HG03457 (cell line): Measurements from ENCODE around the gene DACT3.

Experiments used
- ATAC-seq: cut with Tn5 transposase; IDR thresholded peaks from one replicate; pipeline ENCODE4 v1.9.1; 2021; ENCODE audit warnings: moderate number of reproducible peaks; ENCODE audit not compliant: unreplicated experiment

DACT3 gene

GRCh38 chr19:46661020-46661731 is at the start of gene DACT3:
Gene DACT3, minus strand, starts transcription at chr19:46661182. Its CDS starts 118 bp downstream, at chr19:46661064.
- peak; percentile 82 for ATAC-seq

GRCh38 chr19:46710687-46711086 is 49.7 kb upstream of the DACT3 start:
- ATAC-seq = no peak

GRCh38 chr19:46704379-46705076 is 43.5 kb upstream of the DACT3 start:
- ATAC-seq = no peak

- no peak for ATAC-seq
Measured at GRCh38 chr19:46700704-46701103, 39.7 kb upstream of the DACT3 start.

- ATAC-seq = no peak
Measured at GRCh38 chr19:46698395-46699321, 37.7 kb upstream of the DACT3 start.

GRCh38 chr19:46697204-46697960 is 36.4 kb upstream of the DACT3 start:
- no peak for ATAC-seq

DNA sequence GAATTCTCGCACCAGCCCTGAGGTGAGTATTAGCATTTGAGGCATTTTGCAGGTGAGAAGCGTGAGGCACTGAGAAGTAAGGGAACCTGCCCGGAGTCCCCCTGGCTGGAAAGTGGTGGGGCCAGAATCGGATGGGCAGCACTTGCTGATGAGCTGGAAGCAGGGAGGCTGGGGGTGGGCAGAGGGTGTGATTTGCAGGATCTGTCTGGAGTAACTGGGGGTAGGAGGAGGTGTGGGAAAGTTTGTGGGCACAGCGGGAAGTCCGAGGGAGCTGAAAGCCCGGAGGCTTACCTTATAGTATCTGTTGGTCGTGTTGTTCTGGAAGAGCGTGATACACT is 35.9 kb upstream of the DACT3 start:
- ATAC-seq = no peak

GRCh38 chr19:46696052-46696451 is 35.1 kb upstream of the DACT3 start:
- no peak for ATAC-seq

GRCh38 chr19:46693760-46694159 is 32.8 kb upstream of the DACT3 start:
- no peak for ATAC-seq

DNA sequence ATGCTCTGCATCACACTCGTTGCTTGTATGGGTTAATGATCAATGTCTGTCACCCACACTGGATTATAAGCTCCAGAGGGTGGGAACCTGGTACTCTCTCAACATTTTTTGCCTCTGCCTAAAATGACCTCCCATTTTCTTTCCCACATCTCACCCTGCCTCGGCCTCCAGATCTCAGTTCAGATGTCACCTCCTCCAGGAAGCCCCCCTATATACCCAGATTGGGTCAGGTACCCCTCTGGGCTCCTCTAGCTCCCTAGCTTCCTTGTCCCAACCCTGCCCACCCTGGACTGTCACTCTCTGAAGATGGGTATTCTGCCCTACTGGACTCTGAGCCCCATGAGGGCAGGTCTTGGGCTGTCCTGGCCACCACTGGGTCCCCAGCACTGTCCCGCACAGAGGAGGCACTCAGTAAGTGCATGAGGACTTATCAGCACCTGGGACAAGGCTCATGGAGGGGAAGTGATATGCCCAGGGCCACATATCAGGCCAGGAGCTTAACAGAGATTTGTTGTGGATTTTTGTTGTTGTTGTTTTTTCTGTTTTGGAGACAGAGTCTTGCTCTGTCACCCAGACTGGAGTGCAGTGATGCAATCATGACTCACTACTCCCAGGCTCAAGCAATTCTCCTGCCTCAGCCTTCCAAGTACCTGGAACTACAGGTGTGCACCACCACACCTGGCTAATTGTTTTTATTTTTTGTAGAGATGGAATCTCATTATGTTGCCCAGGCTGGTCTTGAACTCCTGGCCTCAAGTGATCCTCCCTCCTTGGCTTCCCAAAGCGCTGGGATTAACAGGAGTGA is 32.1 kb upstream of the DACT3 start:
- no peak for ATAC-seq

GRCh38 chr19:46691948-46692347 is 31.0 kb upstream of the DACT3 start:
- ATAC-seq = no peak

DNA sequence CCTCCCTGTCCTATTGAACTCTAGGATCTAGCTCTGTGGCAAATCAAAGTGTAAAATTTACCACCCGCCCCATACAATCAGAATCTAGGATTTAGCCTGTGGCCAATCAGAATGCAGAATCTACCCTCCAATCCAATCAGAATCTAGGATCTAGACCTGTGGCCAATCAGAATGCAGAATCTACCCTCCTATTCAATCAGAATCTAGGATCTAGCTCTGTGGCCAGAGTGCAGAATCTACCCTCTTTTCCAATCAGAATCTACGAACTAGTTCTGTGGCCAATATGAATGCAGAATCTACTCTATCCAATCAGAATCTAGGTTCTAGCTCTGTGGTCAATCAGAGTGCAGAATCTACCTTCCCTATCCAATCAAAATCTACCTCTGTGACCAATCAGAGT is 30.1 kb upstream of the DACT3 start:
- no peak for ATAC-seq

DNA sequence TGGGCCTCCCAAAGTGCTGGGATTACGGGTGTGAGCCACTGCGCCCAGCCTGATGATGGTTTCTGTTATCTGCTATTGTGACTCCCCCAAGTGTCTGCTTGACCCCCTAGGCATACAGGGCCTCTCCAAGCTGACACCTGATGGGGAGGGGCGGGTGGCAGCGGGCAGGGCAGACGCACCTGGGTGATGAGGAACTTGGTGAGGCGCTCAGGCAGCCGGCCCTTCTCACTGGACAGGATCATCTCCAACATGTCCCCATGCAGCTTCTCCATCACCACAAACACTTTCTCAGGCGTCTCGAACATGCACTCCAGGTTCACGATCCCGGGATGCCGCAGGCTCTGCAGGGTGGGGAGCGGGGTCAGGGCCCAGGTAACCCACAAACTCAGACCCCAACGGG is 28.4 kb upstream of the DACT3 start:
- ATAC-seq = no peak

DNA sequence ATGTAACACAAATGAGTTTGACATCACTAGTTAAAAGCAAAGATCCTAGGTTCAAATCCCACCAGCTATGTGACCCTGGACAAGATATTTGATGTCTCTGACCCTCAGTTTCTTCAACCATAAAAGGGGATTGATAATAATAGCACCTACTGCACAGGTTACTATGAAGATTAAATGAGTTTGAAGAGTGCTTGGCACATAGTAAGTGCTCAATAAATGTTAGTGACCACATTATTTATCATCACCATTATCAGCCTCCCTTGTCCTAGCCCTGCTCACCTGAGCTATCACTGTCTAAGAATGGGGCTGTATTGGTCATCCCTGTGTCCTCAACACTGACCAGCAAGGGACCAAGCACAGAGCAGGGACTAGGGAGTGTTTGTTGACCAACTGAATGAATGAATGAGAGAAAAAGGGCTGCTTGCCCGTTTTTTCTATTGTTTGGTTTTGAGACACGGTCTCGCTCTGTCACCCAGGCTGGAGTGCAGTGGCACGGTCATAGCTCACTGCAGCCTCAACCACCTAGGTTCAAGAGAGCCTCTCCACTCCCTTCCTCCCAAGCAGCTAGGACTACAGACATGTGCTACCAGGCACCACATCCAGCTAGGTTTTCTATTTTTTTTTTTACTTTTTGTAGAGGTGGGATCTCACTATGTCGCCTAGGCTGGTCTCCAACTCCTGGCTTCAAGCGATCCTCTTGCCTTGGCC is 26.6 kb upstream of the DACT3 start:
- no peak for ATAC-seq

DNA sequence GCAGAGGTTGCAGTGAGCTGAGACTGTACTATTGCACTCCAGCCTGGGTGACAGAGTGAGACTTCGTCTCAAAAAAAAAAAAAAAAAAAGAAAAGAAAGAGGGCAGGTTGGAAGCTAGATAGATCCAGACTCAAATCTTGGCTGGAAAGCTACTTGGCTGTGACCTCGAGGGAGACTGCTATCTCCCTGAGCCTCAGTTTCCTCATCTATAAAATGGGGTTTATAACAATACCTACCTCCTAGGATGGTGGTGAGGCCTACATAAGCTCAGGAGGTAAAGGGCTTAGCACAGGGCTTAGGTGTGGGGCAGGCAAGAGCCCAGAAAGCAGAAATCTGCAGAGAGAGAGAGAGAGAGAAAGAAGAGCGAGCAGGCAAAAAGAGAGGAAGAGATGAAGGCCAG is 24.2 kb upstream of the DACT3 start:
- no peak for ATAC-seq

GRCh38 chr19:46678110-46678732 is 17.2 kb upstream of the DACT3 start:
- no peak for ATAC-seq

- no peak for ATAC-seq
Measured at GRCh38 chr19:46674416-46675178, 13.6 kb upstream of the DACT3 start.

DNA sequence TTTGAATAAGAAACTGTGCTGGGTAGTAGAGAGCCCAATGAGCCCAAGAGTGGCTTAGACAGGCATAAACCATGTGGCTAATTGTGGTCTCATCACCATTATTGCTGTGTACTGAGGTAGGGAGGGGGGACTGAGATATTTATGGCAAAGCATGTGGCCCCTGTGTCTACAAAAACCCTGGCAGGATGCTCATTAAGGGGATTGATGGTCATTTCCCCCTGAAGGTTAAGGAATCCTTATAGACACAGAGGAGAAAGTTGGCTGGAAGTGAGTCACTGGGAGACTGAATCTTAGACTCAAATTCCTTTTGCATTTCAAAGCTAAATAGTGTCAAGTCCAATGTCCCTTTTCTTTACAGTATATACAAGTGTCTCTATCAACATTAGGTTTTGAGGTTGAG is 9.8 kb upstream of the DACT3 start:
- no peak for ATAC-seq
